ENCODE data around the gene ZMAT3. TPM values are rescaled to one million over a fixed set of nuclear protein-coding genes. Genes with fewer than 3 reads are reported as not detected.
"Not testable (repeated sequence)": the region's sequence is repeated elsewhere in the genome, so short reads cannot be mapped to it uniquely, and the experiment has no call there.

ZMAT3 gene
- total RNA-seq, 1 donor from 2014 or later = 12.8 TPM

DNA sequence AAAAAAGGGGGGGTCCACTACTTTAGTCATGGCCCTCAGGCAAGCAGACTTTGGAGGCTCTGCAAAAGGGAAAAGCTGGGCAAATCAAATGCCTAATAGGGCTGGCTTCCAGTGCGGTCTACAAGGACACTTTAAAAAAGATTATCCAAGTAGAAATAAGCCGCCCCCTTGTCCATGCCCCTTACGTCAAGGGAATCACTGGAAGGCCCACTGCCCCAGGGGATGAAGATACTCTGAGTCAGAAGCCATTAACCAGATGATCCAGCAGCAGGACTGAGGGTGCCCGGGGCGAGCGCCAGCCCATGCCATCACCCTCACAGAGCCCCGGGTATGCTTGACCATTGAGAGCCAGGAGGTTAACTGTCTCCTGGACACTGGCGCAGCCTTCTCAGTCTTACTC, 15.3 kb downstream of the ZMAT3 start:
- TF ChIP-seq, protein P1, sequence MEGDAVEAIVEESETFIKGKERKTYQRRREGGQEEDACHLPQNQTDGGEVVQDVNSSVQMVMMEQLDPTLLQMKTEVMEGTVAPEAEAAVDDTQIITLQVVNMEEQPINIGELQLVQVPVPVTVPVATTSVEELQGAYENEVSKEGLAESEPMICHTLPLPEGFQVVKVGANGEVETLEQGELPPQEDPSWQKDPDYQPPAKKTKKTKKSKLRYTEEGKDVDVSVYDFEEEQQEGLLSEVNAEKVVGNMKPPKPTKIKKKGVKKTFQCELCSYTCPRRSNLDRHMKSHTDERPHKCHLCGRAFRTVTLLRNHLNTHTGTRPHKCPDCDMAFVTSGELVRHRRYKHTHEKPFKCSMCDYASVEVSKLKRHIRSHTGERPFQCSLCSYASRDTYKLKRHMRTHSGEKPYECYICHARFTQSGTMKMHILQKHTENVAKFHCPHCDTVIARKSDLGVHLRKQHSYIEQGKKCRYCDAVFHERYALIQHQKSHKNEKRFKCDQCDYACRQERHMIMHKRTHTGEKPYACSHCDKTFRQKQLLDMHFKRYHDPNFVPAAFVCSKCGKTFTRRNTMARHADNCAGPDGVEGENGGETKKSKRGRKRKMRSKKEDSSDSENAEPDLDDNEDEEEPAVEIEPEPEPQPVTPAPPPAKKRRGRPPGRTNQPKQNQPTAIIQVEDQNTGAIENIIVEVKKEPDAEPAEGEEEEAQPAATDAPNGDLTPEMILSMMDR (IDR thresholded peaks at IDR 0.05; ENCODE audit: borderline replicate concordance) = no peak
- no peak overlapping the region for H3K4me3 ChIP-seq
- no peak overlapping the region for H3K27ac ChIP-seq (replicated peaks)
- no peaks in the 10 kb centered on the region for H3K4me1 ChIP-seq
- no peaks in the 10 kb centered on the region for H3K27me3 ChIP-seq (ENCODE audit: low read depth)
- H3K36me3 ChIP-seq = peaks cover 13% of the 10 kb centered on the region
- no peak for DNase-seq
- intact Hi-C loops (cut with micrococcal nuclease) = no loop called here
- H3K9me3 ChIP-seq (replicated peaks) = peaks cover 14% of the 10 kb centered on the region

DNA sequence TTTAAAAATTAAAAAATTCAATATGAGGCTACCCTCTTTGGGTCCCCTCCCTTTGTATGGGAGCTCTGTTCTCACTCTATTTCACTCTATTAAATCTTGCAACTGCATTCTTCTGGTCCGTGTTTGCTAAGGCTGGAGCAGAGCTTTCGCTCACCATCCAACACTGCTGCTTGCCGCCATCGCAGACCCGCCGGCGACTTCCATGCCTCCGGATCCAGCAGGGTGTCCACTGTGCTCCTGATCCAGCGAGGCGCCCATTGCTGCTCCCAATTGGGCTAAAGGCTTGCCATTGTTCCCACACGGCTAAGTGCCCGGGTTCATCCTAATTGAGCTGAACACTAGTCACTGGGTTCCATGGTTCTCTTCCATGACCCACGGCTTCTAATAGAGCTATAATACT, 17.0 kb downstream of the ZMAT3 start:
- Histone ChIP-seq H3K9me3 (replicated peaks) (peaks cover 20% of the 10 kb centered on the region), H3K36me3 (peaks cover 13% of the 10 kb centered on the region)
- DNase-seq; H3K4me3 ChIP-seq; H3K27me3 ChIP-seq (ENCODE audit: low read depth); intact Hi-C loops (cut with micrococcal nuclease); H3K27ac ChIP-seq (replicated peaks); H3K4me1 ChIP-seq: not testable (repeated sequence)

- intact Hi-C loops (cut with micrococcal nuclease) = no loop called here
- peaks cover 10% of the 10 kb centered on the region for H3K9me3 ChIP-seq (replicated peaks)
- TF ChIP-seq, protein P1 (IDR thresholded peaks at IDR 0.05; ENCODE audit: borderline replicate concordance) = no peak
- no peak overlapping the region for H3K27ac ChIP-seq (replicated peaks)
- peaks cover 19% of the 10 kb centered on the region for H3K4me1 ChIP-seq
- H3K4me3 ChIP-seq = no peak overlapping the region
- no peak for DNase-seq
- no peaks in the 10 kb centered on the region for H3K27me3 ChIP-seq (ENCODE audit: low read depth)
- H3K36me3 ChIP-seq = no peaks in the 10 kb centered on the region
These were observed 24.9 kb downstream of the ZMAT3 start for GRCh38 chr3:179046497-179047353.

DNA sequence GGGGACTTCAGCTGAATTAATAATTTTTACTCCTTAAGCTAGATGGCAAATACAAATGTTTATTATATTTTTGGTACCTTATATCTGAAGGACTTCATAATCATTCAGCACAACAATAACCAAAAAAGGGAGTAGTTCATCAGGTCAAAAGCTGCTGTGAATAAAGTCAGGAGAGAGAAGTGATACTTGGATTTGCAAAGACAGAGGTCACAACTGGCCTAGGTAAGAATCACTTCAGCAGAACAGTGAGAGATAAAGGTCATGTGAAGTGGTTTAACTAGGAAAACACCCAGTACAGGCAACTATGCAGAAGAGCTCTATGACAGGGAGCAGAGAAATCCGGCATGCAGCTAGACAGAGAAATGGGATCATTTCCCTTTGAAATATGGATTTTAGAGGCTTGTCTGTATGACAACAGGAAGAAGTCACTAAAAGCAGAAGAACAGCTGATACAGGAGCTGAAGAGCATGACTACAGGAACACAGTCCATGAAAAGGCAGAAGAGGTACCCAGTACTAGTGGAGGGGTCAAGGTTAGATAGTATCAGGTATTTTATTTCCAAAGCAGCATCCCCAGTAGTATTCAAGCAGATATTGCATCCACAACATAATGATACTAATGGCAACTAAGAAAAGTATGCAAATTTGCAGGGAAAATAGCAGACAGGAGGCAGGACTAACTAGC, 25.7 kb downstream of the ZMAT3 start:
- Histone ChIP-seq H3K36me3 (no peaks in the 10 kb centered on the region), H3K27ac (replicated peaks) (no peak overlapping the region), H3K9me3 (replicated peaks) (peaks cover 1% of the 10 kb centered on the region), H3K27me3 (ENCODE audit: low read depth) (no peaks in the 10 kb centered on the region), H3K4me3 (no peak overlapping the region), H3K4me1 (peaks cover 19% of the 10 kb centered on the region)
- TF ChIP-seq, protein P1 (IDR thresholded peaks at IDR 0.05; ENCODE audit: borderline replicate concordance) = no peak
- intact Hi-C loops (cut with micrococcal nuclease) = no loop called here
- no peak for DNase-seq

DNA sequence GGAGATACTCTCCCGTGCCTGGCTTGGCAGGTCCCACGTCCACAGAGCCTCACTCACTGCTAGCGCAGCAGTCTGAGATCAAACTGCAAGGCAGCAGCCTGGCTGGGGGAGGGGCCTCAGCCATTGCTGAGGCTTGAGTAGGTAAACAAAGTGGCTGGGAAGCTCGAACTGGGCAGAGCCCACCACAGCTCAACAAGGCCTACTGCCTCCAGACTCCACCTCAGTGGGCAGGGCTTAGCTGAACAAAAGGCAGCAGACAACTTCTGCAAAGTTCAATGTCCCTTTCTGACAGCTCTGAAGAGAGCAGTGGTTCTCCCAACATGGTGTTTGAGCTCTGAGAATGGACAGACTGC, 32.7 kb downstream of the ZMAT3 start:
- H3K27ac ChIP-seq (replicated peaks); H3K36me3 ChIP-seq; H3K9me3 ChIP-seq (replicated peaks); H3K4me3 ChIP-seq; H3K27me3 ChIP-seq (ENCODE audit: low read depth); DNase-seq; intact Hi-C loops (cut with micrococcal nuclease): not testable (repeated sequence)
- H3K4me1 ChIP-seq = peaks cover 23% of the 10 kb centered on the region

DNA sequence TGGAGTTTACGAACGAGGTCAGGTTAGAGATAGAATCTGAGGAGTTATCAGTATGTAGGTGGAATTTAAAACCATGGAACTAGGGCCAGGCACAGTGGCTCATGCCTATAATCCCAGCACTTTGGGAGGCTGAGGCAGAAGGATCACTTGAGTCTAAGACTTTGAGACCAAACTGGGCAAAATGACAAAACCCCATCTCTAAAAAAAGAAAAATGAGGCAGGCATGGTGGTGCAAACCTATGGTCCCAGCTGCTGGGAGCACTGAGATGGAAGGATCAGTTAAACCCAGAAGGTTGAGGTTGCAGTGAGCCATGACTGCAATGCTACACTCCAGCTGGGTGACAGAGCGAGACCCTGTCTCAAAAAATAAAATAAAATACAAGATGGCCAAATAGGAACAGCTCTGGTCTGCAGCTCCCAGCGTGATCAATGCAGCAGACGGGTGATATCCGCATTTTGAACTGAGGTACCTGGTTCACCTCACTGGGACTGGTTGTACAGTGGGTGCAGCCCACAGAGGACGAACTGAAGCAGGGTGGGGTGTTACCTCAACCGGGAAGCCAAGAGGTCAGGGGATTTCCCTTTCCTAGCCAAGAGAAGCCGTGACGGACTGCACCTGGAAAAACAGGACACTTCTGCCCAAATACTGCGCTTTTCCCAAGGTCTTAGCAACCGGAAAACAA, 33.3 kb downstream of the ZMAT3 start:
- TF ChIP-seq, protein P1 (IDR thresholded peaks at IDR 0.05; ENCODE audit: borderline replicate concordance) = no peak
- Histone ChIP-seq H3K4me3 (no peak overlapping the region), H3K36me3 (no peaks in the 10 kb centered on the region), H3K27me3 (ENCODE audit: low read depth) (no peaks in the 10 kb centered on the region), H3K9me3 (replicated peaks) (no peaks in the 10 kb centered on the region), H3K27ac (replicated peaks) (no peak overlapping the region), H3K4me1 (peaks cover 28% of the 10 kb centered on the region)
- no peak for DNase-seq
- intact Hi-C loops (cut with micrococcal nuclease) = no loop called here
